GM21737 (cell line): ENCODE results near the gene DSPP.
"Not testable (repeated sequence)": the region's sequence is repeated elsewhere in the genome, so short reads cannot be mapped to it uniquely, and the experiment has no call there.

ENCODE experiments used
- ATAC-seq: cut with Tn5 transposase; IDR thresholded peaks from one replicate; pipeline ENCODE4 v1.9.1; 2021; ENCODE audit warnings: mild to moderate bottlenecking, moderate library complexity; ENCODE audit not compliant: unreplicated experiment

The DSPP gene

GRCh38 chr4:87608229-87608628 is at the start of gene DSPP:
DSPP (plus strand) TSS chr4:87608529; CDS start chr4:87610909, 2,380 bp downstream.
- ATAC-seq: no peak

GRCh38 chr4:87559090-87559837 is 49.1 kb upstream of the DSPP start:
- ATAC-seq: peak; percentile 100

- ATAC-seq: no peak
Measured at GRCh38 chr4:87560802-87561201, 47.5 kb upstream of the DSPP start.

DNA sequence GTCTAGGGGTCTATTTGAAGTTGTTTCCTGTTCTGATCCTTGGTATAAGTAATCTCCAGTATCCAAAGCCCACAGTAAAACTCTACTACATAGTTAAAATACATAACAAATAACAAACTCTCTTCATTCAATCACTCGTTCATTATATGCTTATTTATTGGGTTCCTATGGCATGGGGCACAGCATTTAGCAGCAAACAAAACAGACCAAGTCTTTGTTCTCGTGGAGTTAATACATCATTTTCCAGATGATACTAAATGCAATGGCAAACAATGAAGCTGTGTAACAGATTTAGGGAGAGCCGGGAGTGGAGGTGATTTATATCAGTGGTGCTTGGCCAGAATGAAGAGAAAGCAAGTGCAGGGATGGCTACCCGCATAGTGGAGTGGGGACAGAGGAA is 42.6 kb upstream of the DSPP start:
- no peak for ATAC-seq

DNA sequence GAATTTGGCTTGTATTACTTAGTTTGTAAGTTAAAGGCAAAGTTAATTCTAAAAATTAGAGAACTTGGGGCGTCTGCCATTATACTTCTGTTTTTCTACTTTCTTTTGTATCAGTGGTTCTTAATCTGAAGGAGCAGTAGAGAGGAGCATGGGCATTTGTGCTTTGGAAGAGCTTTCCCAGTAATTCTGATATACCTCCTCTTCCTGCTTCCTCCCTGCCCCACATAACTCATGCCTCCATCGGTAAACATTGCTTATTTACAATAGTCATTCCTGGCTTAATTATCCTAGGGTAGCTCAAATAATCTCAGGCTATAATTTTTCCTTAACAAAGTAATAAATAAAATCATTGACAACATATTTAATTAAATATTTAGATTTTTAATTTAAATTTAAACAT is 42.1 kb upstream of the DSPP start:
- ATAC-seq: no peak

- ATAC-seq: no peak
Measured at GRCh38 chr4:87567191-87567590, 41.1 kb upstream of the DSPP start.

- no peak for ATAC-seq
Measured at GRCh38 chr4:87570290-87570805, 38.0 kb upstream of the DSPP start.

GRCh38 chr4:87574376-87574775 is 34.0 kb upstream of the DSPP start:
- not testable (repeated sequence) for ATAC-seq

DNA sequence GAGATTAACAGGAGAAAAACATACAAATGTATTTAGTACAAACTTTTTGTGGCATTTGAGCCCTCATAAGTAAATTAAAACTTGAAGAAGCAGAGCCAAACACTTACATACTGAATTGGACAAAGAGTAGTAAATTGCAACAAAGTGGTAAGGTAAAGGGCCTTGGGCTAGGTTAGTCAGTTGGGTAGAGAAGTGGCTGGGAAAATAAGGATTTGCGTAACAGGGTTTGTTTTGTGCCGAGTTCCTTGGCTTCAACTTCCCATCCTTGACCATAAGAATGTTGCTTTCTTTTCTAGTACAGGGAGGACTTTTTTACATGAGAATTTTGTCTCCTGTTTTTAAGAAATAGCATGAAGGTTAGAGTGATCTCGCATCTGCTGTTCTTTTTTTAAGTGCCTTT is 33.3 kb upstream of the DSPP start:
- no peak for ATAC-seq

- no peak for ATAC-seq
Measured at GRCh38 chr4:87575408-87575807, 32.9 kb upstream of the DSPP start.

GRCh38 chr4:87575983-87576382 is 32.3 kb upstream of the DSPP start:
- ATAC-seq: no peak

GRCh38 chr4:87579478-87579877 is 28.9 kb upstream of the DSPP start:
- ATAC-seq: no peak

- ATAC-seq: no peak
Measured at GRCh38 chr4:87580057-87580456, 28.3 kb upstream of the DSPP start.

- ATAC-seq: no peak
Measured at GRCh38 chr4:87584222-87584908, 24.0 kb upstream of the DSPP start.

GRCh38 chr4:87589531-87589930 is 18.8 kb upstream of the DSPP start:
- ATAC-seq: no peak

DNA sequence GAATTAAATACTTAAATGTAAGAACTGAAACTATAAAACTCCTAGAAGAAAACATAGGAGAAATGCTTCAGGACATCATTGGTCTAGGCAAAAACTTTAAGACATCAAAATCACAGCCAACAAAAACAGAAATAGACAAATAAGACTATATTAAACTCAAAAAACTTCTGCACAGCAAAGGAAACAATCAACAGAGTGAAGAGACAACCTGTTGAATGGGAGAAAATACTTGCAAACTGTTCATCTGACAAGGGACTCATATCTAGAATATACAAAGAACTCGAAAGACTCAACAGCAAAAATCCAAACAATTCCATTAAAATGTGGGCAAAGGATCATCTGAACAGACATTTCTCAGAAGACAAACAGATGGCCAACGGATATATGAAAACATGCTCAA is 16.2 kb upstream of the DSPP start:
- no peak for ATAC-seq

DNA sequence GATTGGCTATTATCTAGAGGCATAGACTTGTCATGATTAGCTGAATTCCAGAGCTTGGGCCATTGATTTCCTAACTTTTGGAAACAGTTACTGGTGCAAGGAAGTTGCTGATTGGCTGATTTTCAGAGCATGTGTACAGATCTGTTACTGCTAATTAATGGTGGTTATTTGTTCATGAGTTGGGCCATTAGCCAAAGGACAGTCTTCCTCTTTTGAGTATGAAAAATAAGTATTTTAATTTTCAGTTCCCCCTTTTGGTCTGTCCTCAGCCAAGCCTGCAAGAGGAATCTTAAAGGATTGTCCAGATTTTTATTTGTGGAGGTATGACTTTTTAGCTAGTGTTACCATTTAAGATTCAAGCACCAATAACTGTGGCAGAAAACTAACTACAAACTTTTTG is 7.0 kb upstream of the DSPP start:
- ATAC-seq: no peak

GRCh38 chr4:87614292-87614890 is 6.1 kb downstream of the DSPP start:
- ATAC-seq: no peak

DNA sequence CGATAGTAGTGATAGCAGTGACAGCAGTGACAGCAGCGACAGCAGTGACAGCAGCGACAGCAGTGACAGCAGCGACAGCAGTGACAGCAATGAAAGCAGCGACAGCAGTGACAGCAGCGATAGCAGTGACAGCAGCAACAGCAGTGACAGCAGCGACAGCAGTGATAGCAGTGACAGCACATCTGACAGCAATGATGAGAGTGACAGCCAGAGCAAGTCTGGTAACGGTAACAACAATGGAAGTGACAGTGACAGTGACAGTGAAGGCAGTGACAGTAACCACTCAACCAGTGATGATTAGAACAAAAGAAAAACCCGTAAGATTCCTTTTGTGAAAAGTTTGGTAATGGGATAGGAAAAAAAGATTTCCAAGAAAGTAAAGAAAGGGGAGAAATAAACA is 7.9 kb downstream of the DSPP start:
- no peak for ATAC-seq

GRCh38 chr4:87620086-87620485 is 11.8 kb downstream of the DSPP start:
- no peak for ATAC-seq

DNA sequence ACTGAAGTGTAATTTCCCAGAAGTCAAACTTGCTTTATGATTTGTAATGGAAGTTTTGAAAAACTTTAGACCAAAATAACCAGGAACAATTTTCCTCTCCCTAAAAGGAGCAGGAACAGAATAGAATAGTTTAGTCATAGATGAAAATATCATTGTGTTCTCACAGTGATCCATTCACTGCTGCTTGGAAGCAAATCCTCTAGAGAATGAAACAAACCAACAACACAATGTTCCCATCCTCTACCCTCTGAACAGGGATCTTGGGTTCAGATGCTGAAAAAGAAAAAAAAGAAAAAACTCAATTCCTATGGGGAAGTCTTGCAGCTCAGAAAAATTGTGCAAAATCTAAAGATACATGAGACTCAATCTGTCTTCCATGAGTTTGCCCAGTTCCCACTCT is 12.2 kb downstream of the DSPP start:
- no peak for ATAC-seq

- no peak for ATAC-seq
Measured at GRCh38 chr4:87622303-87622702, 14.0 kb downstream of the DSPP start.
